NCI-H748 treated with DMSO at 0.1 percent for 48 hours (cell line): ENCODE measurements around the gene CALML3.

Source experiments
- DNase-seq: peaks from one replicate; lab custom pipeline; 2025; lab: John Stamatoyannopoulos, UW

CALML3 gene

GRCh38 chr10:5567477-5567876 lies 42.7 kb downstream of the CALML3 start:
- no peak for DNase-seq

DNA sequence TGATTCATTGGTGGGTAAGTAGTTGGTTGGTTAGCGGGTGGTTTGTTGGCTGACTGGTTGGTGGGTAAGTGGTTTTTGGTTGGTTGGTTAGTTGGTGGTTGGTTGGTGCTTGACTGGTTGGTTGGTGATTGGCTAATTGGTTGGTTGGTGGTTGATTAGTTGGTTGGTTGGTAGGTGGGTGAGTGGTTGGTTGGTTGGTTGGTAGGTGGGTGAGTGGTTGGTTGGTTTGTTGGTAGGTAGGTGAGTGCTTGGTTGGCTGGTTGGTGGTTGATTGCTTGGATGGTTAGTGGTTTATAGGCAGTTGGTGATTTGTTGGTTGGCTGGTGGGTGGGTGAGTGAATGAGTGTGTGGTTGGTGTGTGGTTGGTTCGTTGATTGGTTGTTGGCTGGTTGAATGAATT lies 44.2 kb downstream of the CALML3 start:
- DNase-seq, result no peak

DNA sequence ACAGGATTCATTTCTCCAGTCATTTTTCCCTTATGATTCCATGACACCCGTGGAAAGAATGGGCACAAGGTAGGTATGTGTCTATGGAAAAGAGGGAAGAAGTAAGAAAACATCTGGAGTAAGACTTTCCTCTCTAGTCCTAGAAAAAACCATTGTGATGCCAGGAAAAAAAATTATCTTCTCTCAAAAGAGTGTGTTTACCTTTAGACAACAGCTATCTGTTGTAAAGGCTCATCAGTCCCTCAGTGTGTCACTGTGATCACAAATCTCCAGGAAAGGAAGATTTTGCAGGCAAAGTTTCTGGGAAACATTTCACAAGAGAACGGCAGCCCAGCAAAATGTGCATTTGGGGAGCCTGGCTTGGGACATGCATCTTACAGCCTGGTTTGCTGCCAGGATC lies 44.8 kb downstream of the CALML3 start:
- no peak for DNase-seq

DNA sequence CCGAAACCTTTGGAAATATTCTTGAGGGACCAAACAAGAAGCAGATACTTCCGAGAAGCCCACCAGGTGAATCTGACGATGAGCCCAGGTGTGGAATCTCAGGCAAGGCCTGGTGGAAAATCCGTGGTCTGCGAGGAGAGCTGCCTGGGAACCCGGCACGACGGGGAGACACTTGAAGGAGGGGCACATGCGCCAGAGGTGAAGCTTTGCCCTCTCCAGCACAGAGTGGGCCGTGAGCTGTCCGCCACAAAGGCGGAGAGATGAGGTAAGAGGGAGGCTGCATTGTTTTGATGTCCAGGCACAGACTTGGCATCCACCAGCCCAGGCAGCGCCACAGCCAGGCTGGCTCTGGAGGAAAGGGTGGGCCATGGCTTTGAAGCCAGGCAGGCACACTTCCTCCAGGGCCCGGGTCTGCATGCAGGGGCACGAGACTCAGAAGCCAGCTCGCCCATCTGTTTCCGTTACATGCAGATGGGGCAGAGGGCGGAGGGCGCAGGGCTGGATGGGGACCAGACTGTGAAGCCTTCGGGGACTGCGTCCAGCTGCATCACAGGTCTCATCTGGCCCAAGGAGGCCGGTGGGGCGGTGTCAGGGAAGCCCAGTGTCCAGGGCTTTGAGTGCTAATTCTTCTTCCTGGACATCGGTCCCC lies 45.4 kb downstream of the CALML3 start:
- no peak for DNase-seq

DNA sequence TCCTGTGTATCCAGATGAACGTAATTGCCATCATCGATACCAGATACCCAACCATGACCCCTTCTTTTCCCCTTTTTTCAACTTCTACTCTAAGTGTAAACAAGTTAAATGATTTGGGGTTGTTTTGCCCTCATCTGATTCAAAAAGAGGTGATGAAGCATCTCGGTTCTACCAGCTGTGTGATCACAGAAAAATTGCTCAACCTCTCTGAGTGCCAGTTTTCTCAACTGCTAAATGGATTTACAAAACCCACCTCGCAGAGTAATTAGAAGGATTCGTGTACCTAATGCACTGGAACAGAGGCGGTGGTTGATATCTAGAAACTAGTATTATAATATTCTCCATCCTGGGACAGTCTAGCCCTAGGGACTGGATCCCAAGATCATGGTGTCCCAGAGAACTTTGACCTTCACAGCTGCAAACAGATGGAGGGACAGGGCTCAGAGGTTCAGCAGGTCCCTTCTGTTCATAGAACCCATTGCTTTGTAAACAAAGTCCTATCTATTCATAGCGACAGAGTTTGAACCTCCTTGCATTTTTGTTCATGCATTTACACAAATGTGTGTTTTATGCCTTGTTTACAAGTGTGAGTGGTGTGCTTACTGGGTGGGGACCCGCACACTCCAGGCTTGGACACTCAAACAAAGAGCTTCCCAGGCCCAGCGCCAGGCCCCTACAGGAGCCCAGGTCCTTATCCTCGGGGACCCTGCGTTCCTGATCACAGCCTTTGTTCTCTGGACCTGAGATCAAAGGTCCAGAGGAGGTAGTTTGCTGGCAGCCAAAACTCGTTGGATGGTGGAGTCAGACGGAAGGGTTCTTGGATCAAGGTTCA lies 46.4 kb downstream of the CALML3 start:
- DNase-seq, result no peak

DNA sequence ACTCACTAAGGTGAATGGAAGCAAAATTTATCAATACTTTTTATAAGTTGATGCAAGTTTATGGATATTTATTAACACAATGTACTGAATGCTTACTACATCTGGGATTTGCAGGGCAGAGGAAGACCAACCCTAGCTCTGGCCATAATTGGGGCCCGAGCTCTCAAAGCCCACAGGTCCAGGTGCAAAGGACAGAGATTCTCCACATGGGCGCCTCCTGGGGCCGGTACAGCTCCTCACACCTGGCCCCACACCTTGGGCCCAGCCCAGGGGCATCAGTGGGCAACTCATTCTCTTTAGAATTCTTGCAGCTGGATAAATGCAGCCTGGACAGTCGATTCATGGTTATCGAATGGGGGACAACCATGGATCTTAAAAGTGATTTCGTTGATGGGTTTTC lies 47.1 kb downstream of the CALML3 start:
- no peak for DNase-seq

- DNase-seq, result no peak
Observed at GRCh38 chr10:5573319-5573950, 48.7 kb downstream of the CALML3 start.

GRCh38 chr10:5573968-5574641 lies 49.3 kb downstream of the CALML3 start:
- DNase-seq, result no peak

- no peak for DNase-seq
Observed at GRCh38 chr10:5574642-5575131, 49.9 kb downstream of the CALML3 start.

GRCh38 chr10:5575144-5575481 lies 50.4 kb downstream of the CALML3 start:
- no peak for DNase-seq

GRCh38 chr10:5575482-5576153 lies 50.9 kb downstream of the CALML3 start:
- DNase-seq, result no peak

DNA sequence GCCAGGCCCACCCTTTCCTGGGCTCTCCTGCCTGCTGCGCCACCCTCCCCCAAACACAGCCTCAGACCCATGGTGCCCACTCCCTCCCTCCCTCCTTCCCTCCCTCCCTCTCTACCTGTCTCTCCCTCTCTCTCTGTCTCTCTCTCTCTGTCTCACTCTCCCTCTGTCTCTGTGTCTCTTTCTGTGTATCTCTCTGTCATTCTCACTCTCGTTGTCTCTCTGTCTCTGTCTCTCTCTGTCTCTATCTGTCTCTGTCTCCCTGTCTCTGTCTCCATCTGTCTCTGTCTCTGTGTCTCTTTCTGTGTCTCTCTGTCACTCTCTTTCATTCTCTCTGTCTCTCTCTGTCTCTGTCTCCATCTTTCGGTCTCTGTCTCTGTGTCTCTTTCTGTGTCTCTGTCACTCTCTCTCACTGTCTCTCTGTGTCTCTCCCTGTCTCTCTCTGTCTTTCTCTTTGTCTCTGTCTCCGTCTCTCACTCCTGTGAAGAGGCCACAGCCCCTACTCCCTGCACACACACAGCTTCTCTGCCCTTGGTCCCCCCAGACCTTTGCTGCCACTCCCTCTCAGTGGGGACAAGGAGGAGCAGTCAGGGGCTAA lies 51.5 kb downstream of the CALML3 start:
- DNase-seq, result no peak
